GM21515 (cell line): ENCODE results near the gene MMP1.
"Not testable (repeated sequence)": the region's sequence is repeated elsewhere in the genome, so short reads cannot be mapped to it uniquely, and the experiment has no call there.

Source experiments
- ATAC-seq: cut with Tn5 transposase; IDR thresholded peaks from one replicate; pipeline ENCODE4 v1.9.1; 2021; ENCODE audit not compliant: unreplicated experiment

Gene MMP1

GRCh38 chr11:102762361-102762767 is 35.6 kb downstream of the MMP1 start:
- ATAC-seq, result no peak

GRCh38 chr11:102761646-102762238 is 36.2 kb downstream of the MMP1 start:
- ATAC-seq, result no peak

GRCh38 chr11:102760344-102761035 is 37.5 kb downstream of the MMP1 start:
- ATAC-seq, result no peak

GRCh38 chr11:102757823-102758549 is 40.0 kb downstream of the MMP1 start:
- no peak for ATAC-seq

GRCh38 chr11:102753267-102753666 is 44.7 kb downstream of the MMP1 start:
- no peak for ATAC-seq

GRCh38 chr11:102751673-102752072 is 46.3 kb downstream of the MMP1 start:
- ATAC-seq, result no peak

- no peak for ATAC-seq
These were observed 48.7 kb downstream of the MMP1 start for GRCh38 chr11:102749101-102749722.

GRCh38 chr11:102746746-102747578 is 51.0 kb downstream of the MMP1 start:
- ATAC-seq, result not testable (repeated sequence)
